Fibroblast of the aortic adventitia (primary cell): ENCODE measurements around the gene PRDX2. TPM values are rescaled to one million over a fixed set of nuclear protein-coding genes. Genes with fewer than 3 reads are reported as not detected.

Experiments
- DNase-seq: peaks from one replicate; pipeline ENCODE4 v3.0.0-alpha.2; 2010; ENCODE audit warnings: low read depth
- H3K4me3 ChIP-seq: 2 replicates; pipeline ENCODE4 v1.5.1; 2011; ENCODE audit warnings: low read depth, mild to moderate bottlenecking, control low read depth, low read length, moderate library complexity
- CTCF ChIP-seq: IDR thresholded peaks from 2 replicates; pipeline ENCODE4 v1.5.1; 2011; ENCODE audit warnings: mild to moderate bottlenecking, low read length, control low read depth, inconsistent platforms; ENCODE audit not compliant: insufficient read depth
- total RNA-seq: library from RNA; depleted of rRNA; stranded (reverse); fragments of >200 nt; gene quantifications from 2 replicates; pipeline ENCODE4 v1.2.3, GENCODE V29; 2012; ENCODE audit warnings: low replicate concordance

PRDX2 gene
- total RNA-seq, 1 donor, result 163 TPM

- no peak for DNase-seq
- TF ChIP-seq CTCF, result no peak
- no peak overlapping the region for H3K4me3 ChIP-seq
These were observed 33.9 kb downstream of the PRDX2 start for GRCh38 chr19:12767666-12768065.

- DNase-seq, result no peak
These were observed 34.5 kb downstream of the PRDX2 start for GRCh38 chr19:12767150-12767549.

GRCh38 chr19:12766051-12766521 is 35.5 kb downstream of the PRDX2 start:
- H3K4me3 ChIP-seq, result peak overlapping the region; percentile 66
- DNase-seq, result peak; percentile 77
- peak; percentile 83 for TF ChIP-seq CTCF

More at GRCh38 chr19:12767150-12767549, 34.5 kb downstream of the PRDX2 start:
- no peak overlapping the region for H3K4me3 ChIP-seq
- no peak for TF ChIP-seq CTCF

GRCh38 chr19:12764698-12765097 is 36.9 kb downstream of the PRDX2 start:
- H3K4me3 ChIP-seq, result no peak overlapping the region
- no peak for DNase-seq
- no peak for TF ChIP-seq CTCF

GRCh38 chr19:12763100-12763499 is 38.5 kb downstream of the PRDX2 start:
- no peak for DNase-seq
- TF ChIP-seq CTCF, result no peak

GRCh38 chr19:12759686-12760085 is 41.9 kb downstream of the PRDX2 start:
- TF ChIP-seq CTCF, result no peak
- H3K4me3 ChIP-seq, result no peak overlapping the region
- no peak for DNase-seq

More at GRCh38 chr19:12763100-12763499, 38.5 kb downstream of the PRDX2 start:
- H3K4me3 ChIP-seq, result no peak overlapping the region

- TF ChIP-seq CTCF, result peak; percentile 63
- peak; percentile 57 for DNase-seq
- peak overlapping the region; percentile 50 for H3K4me3 ChIP-seq
These were observed 43.9 kb downstream of the PRDX2 start for GRCh38 chr19:12757544-12758274.
